Kidney (tissue), 14 donors: ENCODE results near the gene DND1. TPM values are rescaled to one million over a fixed set of nuclear protein-coding genes. Genes with fewer than 3 reads are reported as not detected.
A peak's percentile ranks its signal among the peaks of the same experiment; 100 is the strongest.
"Not testable (repeated sequence)": the region's sequence is repeated elsewhere in the genome, so short reads cannot be mapped to it uniquely, and the experiment has no call there.

ENCODE experiments used
- DNase-seq, 5 donors: peaks; one replicate each; pipeline ENCODE4 v3.0.0-alpha.2; 2013 to 2020
- FAIRE-seq: peaks from 2 replicates; lab custom pipeline; 2012; peaks lifted over from hg19 to GRCh38; lab: Jason Lieb, UNC
- H3K27ac ChIP-seq, 2 donors: one replicate each; pipeline ENCODE4 v1.7.0; 2013; ENCODE audit warnings: low read depth in 2 of 2, low read length in 2 of 2, inconsistent platforms in 1 of 2
- H3K27me3 ChIP-seq: one replicate; pipeline ENCODE4 v1.7.1; 2013; ENCODE audit warnings: low read length, inconsistent platforms; ENCODE audit not compliant: control insufficient read depth, insufficient read depth
- H3K36me3 ChIP-seq, 3 donors: one replicate each; pipeline versions ENCODE4 v1.7.0 to v1.7.1; 2013; ENCODE audit warnings: low read length in 3 of 3, control low read depth in 1 of 3, inconsistent platforms in 1 of 3; ENCODE audit not compliant: insufficient read depth in 3 of 3, control insufficient read depth in 2 of 3
- H3K4me1 ChIP-seq, 3 donors: one replicate each; pipeline versions ENCODE4 v1.7.0 to v1.7.1; 2013; ENCODE audit warnings: low read length in 3 of 3, inconsistent platforms in 1 of 3, low read depth in 1 of 3; ENCODE audit not compliant: control insufficient read depth in 2 of 3, insufficient read depth in 2 of 3
- H3K4me3 ChIP-seq, 3 donors: one replicate each; pipeline versions ENCODE4 v1.7.0 to v1.8.1; 2013; ENCODE audit warnings: low read length in 3 of 3, control low read depth in 1 of 3, inconsistent platforms in 1 of 3
- H3K9ac ChIP-seq, 3 donors: one replicate each; pipeline versions ENCODE4 v1.7.0 to v1.7.1; 2013; ENCODE audit warnings: low read length in 3 of 3, control low read depth in 1 of 3, inconsistent platforms in 1 of 3
- H3K9me3 ChIP-seq, 3 donors: one replicate each; pipeline versions ENCODE4 v1.7.0 to v1.7.1; 2013; ENCODE audit warnings: low read length in 3 of 3, control low read depth in 1 of 3, inconsistent platforms in 1 of 3; ENCODE audit not compliant: control insufficient read depth in 2 of 3, insufficient read depth in 1 of 3
- intact Hi-C: fragments of 100-400 bp; cut with DNase I; formaldehyde crosslinking; loops from one replicate; pipeline ENCODE4 v1.11.1; 2022
- microRNA-seq: library from miRNA; unstranded; fragments of <30 nt; microRNA quantifications from one replicate; pipeline ENCODE4 v1.2.0, GENCODE V29; 2020
- polyA plus RNA-seq: library from polyadenylated mRNA; stranded (reverse); fragments of 350-450 nt; fragmentation: Illumina TruSeq; extraction: RNeasy Lipid Tissue Mini Kit (QIAGEN cat#74804); gene quantifications from one replicate; pipeline ENCODE4 v1.2.3, GENCODE V29; 2014; ENCODE audit warnings: low read depth, low replicate concordance; ENCODE audit not compliant: insufficient read depth
- total RNA-seq: library from RNA; stranded (reverse); fragmentation: NEBNext Ultra II Directional; extraction: Animal tissue kit (Norgen Biotek cat#: 25700); gene quantifications from one replicate; pipeline ENCODE4 v1.2.1, GENCODE V29; 2021
- TF ChIP-seq, protein P1 (sequence below): IDR thresholded peaks from 3 replicates; pipeline ENCODE4 v1.5.1; 2012; ENCODE audit warnings: mild to moderate bottlenecking, moderate library complexity, borderline replicate concordance; ENCODE audit not compliant: insufficient read depth; ENCODE audit errors: extremely low read depth
- donor health status: control.
- donor health status: control.
- donor health status: control.
- donor health status: control.
- donor health status: control.
- donor health status: DM: yes; HTN: yes; CAD: no.
- donor health status: Normal renal cell carcinoma (clear cell type).

Gene DND1
- total and polyA plus RNA-seq, 2 donors from 2014 or later, result 0.41 to 1.0 TPM

DNA sequence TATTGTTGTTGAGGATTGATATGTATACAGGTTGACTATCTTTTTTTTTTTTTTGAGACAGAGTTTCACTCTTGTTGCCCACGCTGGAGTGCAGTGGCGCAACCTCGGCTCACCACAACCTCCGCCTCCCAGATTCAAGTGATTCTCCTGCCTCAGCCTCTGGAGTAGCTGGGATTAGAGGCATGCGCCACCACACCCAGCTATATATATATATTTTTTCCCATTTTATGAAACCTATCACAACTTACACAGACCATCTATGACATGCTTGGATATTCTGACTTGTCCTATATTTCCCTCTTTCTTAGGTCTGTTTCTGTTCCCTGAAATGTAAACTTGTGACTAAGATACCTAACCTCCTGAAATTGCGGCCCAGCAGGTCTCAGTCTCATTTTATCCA, 45.4 kb downstream of the DND1 start:
- TF ChIP-seq, protein P1, sequence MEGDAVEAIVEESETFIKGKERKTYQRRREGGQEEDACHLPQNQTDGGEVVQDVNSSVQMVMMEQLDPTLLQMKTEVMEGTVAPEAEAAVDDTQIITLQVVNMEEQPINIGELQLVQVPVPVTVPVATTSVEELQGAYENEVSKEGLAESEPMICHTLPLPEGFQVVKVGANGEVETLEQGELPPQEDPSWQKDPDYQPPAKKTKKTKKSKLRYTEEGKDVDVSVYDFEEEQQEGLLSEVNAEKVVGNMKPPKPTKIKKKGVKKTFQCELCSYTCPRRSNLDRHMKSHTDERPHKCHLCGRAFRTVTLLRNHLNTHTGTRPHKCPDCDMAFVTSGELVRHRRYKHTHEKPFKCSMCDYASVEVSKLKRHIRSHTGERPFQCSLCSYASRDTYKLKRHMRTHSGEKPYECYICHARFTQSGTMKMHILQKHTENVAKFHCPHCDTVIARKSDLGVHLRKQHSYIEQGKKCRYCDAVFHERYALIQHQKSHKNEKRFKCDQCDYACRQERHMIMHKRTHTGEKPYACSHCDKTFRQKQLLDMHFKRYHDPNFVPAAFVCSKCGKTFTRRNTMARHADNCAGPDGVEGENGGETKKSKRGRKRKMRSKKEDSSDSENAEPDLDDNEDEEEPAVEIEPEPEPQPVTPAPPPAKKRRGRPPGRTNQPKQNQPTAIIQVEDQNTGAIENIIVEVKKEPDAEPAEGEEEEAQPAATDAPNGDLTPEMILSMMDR, result no peak
- FAIRE-seq, result no peak
- intact Hi-C loops, result no loop called here

DNA sequence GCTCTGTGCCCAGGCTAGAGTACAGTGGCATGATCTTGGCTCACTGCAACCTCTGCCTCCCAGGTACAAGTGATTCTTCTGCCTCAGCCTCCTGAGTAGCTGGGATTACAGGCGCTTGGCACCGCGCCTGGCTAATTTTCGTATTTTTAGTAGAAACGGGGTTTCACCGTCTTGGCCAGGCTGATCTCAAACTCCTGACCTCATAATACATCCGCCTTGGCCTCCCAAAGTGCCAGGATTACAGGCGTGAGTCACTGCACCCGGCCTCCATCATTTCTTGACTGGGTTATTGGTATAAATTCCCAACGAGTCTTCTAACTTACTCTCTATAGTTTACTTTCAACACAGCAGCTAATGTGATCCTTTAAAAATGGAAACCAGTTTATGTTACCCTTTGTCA, 48.5 kb downstream of the DND1 start:
- H3K36me3 ChIP-seq, H3K9ac ChIP-seq, intact Hi-C loops, H3K4me1 ChIP-seq, H3K4me3 ChIP-seq, DNase-seq, FAIRE-seq, H3K9me3 ChIP-seq, H3K27ac ChIP-seq, H3K27me3 ChIP-seq: not testable (repeated sequence)

More for the DNA sequence above, 45.4 kb downstream of the DND1 start:
- no peaks in the 10 kb centered on the region for H3K36me3 ChIP-seq
- no peak overlapping the region for H3K27ac ChIP-seq
- H3K9ac ChIP-seq, result no peak overlapping the region
- no peak for DNase-seq
- H3K4me3 ChIP-seq, result no peak overlapping the region
- no peaks in the 10 kb centered on the region for H3K9me3 ChIP-seq
- H3K4me1 ChIP-seq, result peaks cover 0 to 12% (median 0%) of the 10 kb centered on the region in 3 donors
- H3K27me3 ChIP-seq, result peaks cover 2% of the 10 kb centered on the region

DNA sequence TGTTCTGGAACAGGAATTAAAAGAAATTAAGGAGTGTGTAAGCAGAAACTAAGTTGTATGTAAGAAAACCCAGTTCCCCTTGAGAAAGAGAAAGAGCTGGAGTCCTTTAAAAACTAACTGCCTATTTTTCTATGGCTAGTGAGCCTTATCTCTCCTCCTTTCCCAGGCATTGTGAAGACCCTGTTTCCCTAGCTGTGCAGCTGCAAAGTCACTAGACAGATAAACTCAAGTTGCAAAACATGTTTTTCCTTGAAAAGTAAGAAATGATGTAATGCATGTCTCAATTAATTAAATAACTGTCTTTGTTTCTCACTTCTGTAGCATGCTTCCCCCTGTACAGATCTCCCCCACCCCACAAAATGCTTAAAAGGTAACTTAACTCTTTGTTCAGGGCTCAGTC, 50.3 kb downstream of the DND1 start:
- H3K9me3 ChIP-seq, H3K36me3 ChIP-seq, DNase-seq, H3K9ac ChIP-seq, H3K4me3 ChIP-seq, H3K27ac ChIP-seq, intact Hi-C loops, H3K4me1 ChIP-seq, FAIRE-seq, H3K27me3 ChIP-seq: not testable (repeated sequence)

DNA sequence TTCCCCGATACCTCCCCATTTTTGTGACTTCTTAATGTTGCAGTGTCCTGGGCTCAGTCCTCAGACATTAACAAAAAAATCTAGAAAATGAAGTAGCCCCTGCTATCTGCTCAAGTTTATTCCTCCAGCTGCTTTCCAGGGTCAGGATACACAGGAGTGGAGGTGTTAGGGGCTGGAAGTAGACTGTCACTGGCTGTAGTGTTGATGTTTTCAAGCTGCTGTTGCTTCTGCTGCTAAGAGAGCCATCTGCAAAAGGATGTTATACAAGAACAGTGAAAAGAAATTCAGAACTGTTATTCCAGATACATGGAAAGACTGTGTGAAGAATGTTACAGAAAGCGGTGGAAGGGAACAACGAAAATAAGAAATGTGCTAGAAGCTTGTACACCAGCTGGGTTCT, 51.1 kb downstream of the DND1 start:
- no peak for FAIRE-seq
- intact Hi-C loops, result no loop called here
- TF ChIP-seq, protein P1, result no peak
- H3K4me1 ChIP-seq, result no peaks in the 10 kb centered on the region
- no peak overlapping the region for H3K4me3 ChIP-seq
- no peak overlapping the region for H3K27ac ChIP-seq
- no peaks in the 10 kb centered on the region for H3K36me3 ChIP-seq
- no peaks in the 10 kb centered on the region for H3K27me3 ChIP-seq
- no peak overlapping the region for H3K9ac ChIP-seq
- no peaks in the 10 kb centered on the region for H3K9me3 ChIP-seq
- DNase-seq, result peak in 2 of 5 donors; percentile 11 to 42

Small RNAs within 50 kb of the gene (microRNA-seq; reads per million reads assigned to microRNA genes)
- not detected for gene MIR3655

Other genes starting within 250 kb of the DND1 start
- gene EIF4EBP3, start 125.9 kb downstream of the DND1 start, total RNA-seq, result 22.6 TPM
- gene EIF4EBP3, start 125.9 kb downstream of the DND1 start, polyA plus RNA-seq, result 48.8 TPM
- gene SRA1, start 116.1 kb downstream of the DND1 start, total RNA-seq, result 31.3 TPM
- 52.4 TPM for gene SRA1, start 116.1 kb downstream of the DND1 start, polyA plus RNA-seq
- 33.9 TPM for gene APBB3, start 109.0 kb downstream of the DND1 start, total RNA-seq
- 19.6 TPM for gene APBB3, start 109.0 kb downstream of the DND1 start, polyA plus RNA-seq
- gene SLC35A4, start 108.7 kb downstream of the DND1 start, total RNA-seq, result 89.9 TPM
- gene SLC35A4, start 108.7 kb downstream of the DND1 start, polyA plus RNA-seq, result 71.2 TPM
- gene CD14, start 40.4 kb downstream of the DND1 start, total RNA-seq, result 68.8 TPM
- gene CD14, start 40.4 kb downstream of the DND1 start, polyA plus RNA-seq, result 43.8 TPM
- gene TMCO6, start 34.1 kb downstream of the DND1 start, total RNA-seq, result 19.0 TPM
- 7.6 TPM for gene TMCO6, start 34.1 kb downstream of the DND1 start, polyA plus RNA-seq
- 56.8 TPM for gene NDUFA2, start 25.9 kb downstream of the DND1 start, total RNA-seq
- 326 TPM for gene NDUFA2, start 25.9 kb downstream of the DND1 start, polyA plus RNA-seq
- 76.9 TPM for gene IK, start 25.7 kb downstream of the DND1 start, total RNA-seq
- gene IK, start 25.7 kb downstream of the DND1 start, polyA plus RNA-seq, result 72.5 TPM
- gene WDR55, start 8.7 kb downstream of the DND1 start, total RNA-seq, result 20.8 TPM
- 13.7 TPM for gene WDR55, start 8.7 kb downstream of the DND1 start, polyA plus RNA-seq
- 52.2 TPM for gene HARS1, start 17.8 kb upstream of the DND1 start, total RNA-seq
- gene HARS1, start 17.8 kb upstream of the DND1 start, polyA plus RNA-seq, result 48.6 TPM
- 27.6 TPM for gene HARS2, start 17.9 kb upstream of the DND1 start, total RNA-seq
- gene HARS2, start 17.9 kb upstream of the DND1 start, polyA plus RNA-seq, result 26.7 TPM
- gene ZMAT2, start 26.9 kb upstream of the DND1 start, total RNA-seq, result 51.4 TPM
- 122 TPM for gene ZMAT2, start 26.9 kb upstream of the DND1 start, polyA plus RNA-seq
- 0.13 TPM for gene PCDHA1, start 112.6 kb upstream of the DND1 start, total RNA-seq
- gene PCDHA1, start 112.6 kb upstream of the DND1 start, polyA plus RNA-seq, result not detected
- 0.50 TPM for gene PCDHA2, start 121.3 kb upstream of the DND1 start, total RNA-seq
- gene PCDHA2, start 121.3 kb upstream of the DND1 start, polyA plus RNA-seq, result 0.17 TPM
- 1.4 TPM for gene PCDHA3, start 127.5 kb upstream of the DND1 start, total RNA-seq
- gene PCDHA3, start 127.5 kb upstream of the DND1 start, polyA plus RNA-seq, result 0.13 TPM
- gene PCDHA4, start 133.5 kb upstream of the DND1 start, total RNA-seq, result 4.1 TPM
- gene PCDHA4, start 133.5 kb upstream of the DND1 start, polyA plus RNA-seq, result 1.1 TPM
- 0.91 TPM for gene PCDHA5, start 148.0 kb upstream of the DND1 start, total RNA-seq
- gene PCDHA5, start 148.0 kb upstream of the DND1 start, polyA plus RNA-seq, result not detected
- gene PCDHA6, start 154.4 kb upstream of the DND1 start, total RNA-seq, result 3.6 TPM
- gene PCDHA6, start 154.4 kb upstream of the DND1 start, polyA plus RNA-seq, result 0.80 TPM
- gene PCDHA7, start 160.7 kb upstream of the DND1 start, total RNA-seq, result 1.1 TPM
- 0.62 TPM for gene PCDHA7, start 160.7 kb upstream of the DND1 start, polyA plus RNA-seq
- gene PCDHA8, start 167.6 kb upstream of the DND1 start, total RNA-seq, result 0.82 TPM
- gene PCDHA8, start 167.6 kb upstream of the DND1 start, polyA plus RNA-seq, result not detected
- gene PCDHA9, start 174.8 kb upstream of the DND1 start, total RNA-seq, result 0.85 TPM
- gene PCDHA9, start 174.8 kb upstream of the DND1 start, polyA plus RNA-seq, result not detected
- gene PCDHA10, start 182.3 kb upstream of the DND1 start, total RNA-seq, result 7.6 TPM
- gene PCDHA10, start 182.3 kb upstream of the DND1 start, polyA plus RNA-seq, result 1.7 TPM
- 2.0 TPM for gene PCDHA11, start 195.4 kb upstream of the DND1 start, total RNA-seq
- 0.77 TPM for gene PCDHA11, start 195.4 kb upstream of the DND1 start, polyA plus RNA-seq
- gene PCDHA12, start 201.7 kb upstream of the DND1 start, total RNA-seq, result 5.2 TPM
- 1.1 TPM for gene PCDHA12, start 201.7 kb upstream of the DND1 start, polyA plus RNA-seq
- 1.8 TPM for gene PCDHA13, start 208.5 kb upstream of the DND1 start, total RNA-seq
- 0.49 TPM for gene PCDHA13, start 208.5 kb upstream of the DND1 start, polyA plus RNA-seq